Trophoblast cell (in vitro differentiated cells and primary cell): ENCODE results near the gene TCF20.

Experiments used
- DNase-seq, 2 donors: peaks; one replicate each; pipeline ENCODE4 v3.0.0-alpha.2; 2016
- H2AFZ ChIP-seq: 2 replicates; pipeline ENCODE4 v1.6.1; 2013; ENCODE audit warnings: low read length, moderate library complexity, mild to moderate bottlenecking; ENCODE audit not compliant: insufficient read depth, poor library complexity
- H2AK5ac ChIP-seq: 2 replicates; pipeline ENCODE4 v1.6.1; 2013; ENCODE audit warnings: mild to moderate bottlenecking, low read length
- H2BK120ac ChIP-seq: 2 replicates; pipeline ENCODE4 v1.6.1; 2013; ENCODE audit warnings: low read length, mild to moderate bottlenecking, moderate library complexity; ENCODE audit not compliant: insufficient read depth, poor library complexity
- H2BK12ac ChIP-seq: 2 replicates; pipeline ENCODE4 v1.6.1; 2013; ENCODE audit warnings: mild to moderate bottlenecking, low read length, moderate library complexity
- H2BK5ac ChIP-seq: 2 replicates; pipeline ENCODE4 v1.6.1; 2013; ENCODE audit warnings: low read length, low read depth, moderate library complexity, mild to moderate bottlenecking; ENCODE audit not compliant: poor library complexity
- H3K14ac ChIP-seq: 2 replicates; pipeline ENCODE4 v1.6.1; 2013; ENCODE audit warnings: mild to moderate bottlenecking, low read length
- H3K18ac ChIP-seq: 2 replicates; pipeline ENCODE4 v1.6.1; 2013; ENCODE audit warnings: mild to moderate bottlenecking, low read length
- H3K23ac ChIP-seq: 2 replicates; pipeline ENCODE4 v1.6.1; 2013; ENCODE audit warnings: low read length
- H3K27ac ChIP-seq: 2 replicates; pipeline ENCODE4 v1.5.1; 2013; ENCODE audit warnings: low read depth, mild to moderate bottlenecking, inconsistent platforms, low read length, moderate library complexity
- H3K27me3 ChIP-seq: 2 replicates; pipeline ENCODE4 v1.6.1; 2013; ENCODE audit warnings: inconsistent platforms, mild to moderate bottlenecking, low read length, moderate library complexity; ENCODE audit not compliant: insufficient read depth
- H3K36me3 ChIP-seq, 2 experiments: 1 replicate in 1 of 2; 2 replicates in 1 of 2; pipeline ENCODE4 v1.6.1; 2013; ENCODE audit warnings: low read length in 2 of 2, mild to moderate bottlenecking in 2 of 2, moderate library complexity in 1 of 2; ENCODE audit not compliant: insufficient read depth in 2 of 2, control insufficient read depth in 1 of 2
- H3K4ac ChIP-seq: 2 replicates; pipeline ENCODE4 v1.6.1; 2013; ENCODE audit warnings: low read depth, mild to moderate bottlenecking, low read length, moderate library complexity
- H3K4me1 ChIP-seq, 2 experiments: 1 replicate in 1 of 2; 2 replicates in 1 of 2; pipeline ENCODE4 v1.6.1; 2013; ENCODE audit warnings: low read length in 2 of 2, mild to moderate bottlenecking in 2 of 2, moderate library complexity in 1 of 2; ENCODE audit not compliant: insufficient read depth in 2 of 2, control insufficient read depth in 1 of 2
- H3K4me2 ChIP-seq: 2 replicates; pipeline ENCODE4 v1.6.1; 2013; ENCODE audit warnings: inconsistent platforms, mild to moderate bottlenecking, low read length, moderate library complexity
- H3K4me3 ChIP-seq: 2 replicates; pipeline ENCODE4 v1.5.1; 2013; ENCODE audit warnings: mild to moderate bottlenecking, low read depth, low read length, inconsistent platforms
- H3K79me1 ChIP-seq: one replicate; pipeline ENCODE4 v1.6.1; 2013; ENCODE audit warnings: low read length
- H3K79me2 ChIP-seq: 2 replicates; pipeline ENCODE4 v1.6.1; 2013; ENCODE audit warnings: low read length, mild to moderate bottlenecking; ENCODE audit not compliant: control insufficient read depth, insufficient read depth, poor library complexity
- H3K9ac ChIP-seq: 2 replicates; pipeline ENCODE4 v1.6.1; 2013; ENCODE audit warnings: mild to moderate bottlenecking, low read length
- H3K9me3 ChIP-seq: 2 replicates; pipeline ENCODE4 v1.6.1; 2013; ENCODE audit warnings: low read depth, mild to moderate bottlenecking, control low read depth, inconsistent platforms, low read length; ENCODE audit not compliant: insufficient read depth
- H4K12ac ChIP-seq: 2 replicates; pipeline ENCODE4 v1.6.1; 2013; ENCODE audit warnings: low read depth, mild to moderate bottlenecking, low read length, moderate library complexity
- H4K8ac ChIP-seq: 2 replicates; pipeline ENCODE4 v1.6.1; 2013; ENCODE audit warnings: low read depth, mild to moderate bottlenecking, low read length, moderate library complexity
- H4K91ac ChIP-seq: one replicate; pipeline ENCODE4 v1.6.1; 2013; ENCODE audit warnings: low read depth, mild to moderate bottlenecking, low read length, moderate library complexity
- WGBS: extraction: QIAGEN DNeasy Blood & Tissue Kit; methylation state at CpG from one replicate; pipeline ENCODE4 v1.1.7; 2013; ENCODE audit warnings: missing lambda C conversion rate; ENCODE audit not compliant: insufficient read length, insufficient coverage; ENCODE audit errors: extremely low coverage; 5-methylcytosine and 5-hydroxymethylcytosine counted together

The TCF20 gene

DNA sequence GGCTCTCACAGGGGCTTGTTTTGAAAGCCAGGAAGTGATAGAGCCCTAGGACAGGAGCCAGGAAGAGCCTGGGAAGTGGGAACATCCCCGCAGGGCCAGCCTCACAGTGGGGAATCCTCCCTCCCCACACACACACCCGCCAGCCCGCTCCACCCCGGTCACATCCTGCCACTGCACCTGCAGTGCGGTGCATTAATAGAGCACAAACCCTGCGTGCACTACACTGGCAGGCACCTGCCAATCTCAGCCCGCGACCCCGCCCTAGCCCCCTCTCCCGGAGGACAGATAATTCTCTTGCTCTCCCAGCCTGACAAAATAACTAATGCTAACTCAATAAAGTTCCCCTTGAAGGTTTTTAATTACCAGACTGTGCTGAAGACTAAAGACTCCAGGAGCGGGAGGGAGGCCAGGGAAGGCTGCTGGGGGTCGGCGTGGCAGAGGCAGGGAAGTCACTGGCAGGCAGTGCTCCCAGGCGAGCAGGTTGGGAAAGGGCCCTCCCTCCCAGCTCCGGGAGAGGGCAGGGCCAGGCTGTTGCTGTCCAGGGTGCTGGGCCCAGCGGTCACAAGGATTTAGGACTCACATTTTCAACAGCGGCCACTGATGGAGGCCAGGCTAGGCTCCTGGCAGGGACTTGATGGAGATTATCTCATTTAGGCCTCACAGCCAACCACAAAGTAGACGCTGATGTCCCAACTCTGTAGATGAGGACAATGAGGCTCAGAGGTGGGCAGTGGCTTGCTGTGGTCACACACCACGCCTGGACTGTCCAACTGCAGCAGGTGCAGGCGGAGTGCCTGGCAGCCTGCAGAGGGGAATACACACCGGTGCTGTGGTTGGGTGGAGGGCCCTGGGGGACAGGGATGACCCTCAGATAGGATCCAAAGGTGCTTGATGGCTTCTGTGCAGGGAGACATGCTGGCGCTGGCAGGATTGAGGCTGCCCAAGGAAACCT, 23.9 kb upstream of the TCF20 start:
- Histone ChIP-seq H3K4me1 (peaks cover 7 to 14% of the 10 kb centered on the region in 2 experiments), H3K79me2 (no peaks in the 10 kb centered on the region), H3K36me3 (no peaks in the 10 kb centered on the region), H3K4me3 (no peak overlapping the region), H2BK12ac (no peak overlapping the region), H2AK5ac (no peak overlapping the region), H3K9ac (no peak overlapping the region), H3K27ac (no peak overlapping the region), H2BK5ac (no peak overlapping the region), H3K27me3 (no peaks in the 10 kb centered on the region), H4K91ac (no peak overlapping the region), H3K4ac (no peak overlapping the region), H4K12ac (no peak overlapping the region), H2BK120ac (no peak overlapping the region), H4K8ac (no peak overlapping the region), H3K9me3 (no peaks in the 10 kb centered on the region), H3K14ac (no peak overlapping the region), H3K18ac (no peak overlapping the region), H3K79me1 (no peaks in the 10 kb centered on the region), H3K23ac (no peak overlapping the region), H3K4me2 (no peak overlapping the region), H2AFZ (no peak overlapping the region)
- DNase-seq: peak; percentile 66 to 72
- no CpG with 5 or more reads among the region's 22 CpGs for WGBS

DNA sequence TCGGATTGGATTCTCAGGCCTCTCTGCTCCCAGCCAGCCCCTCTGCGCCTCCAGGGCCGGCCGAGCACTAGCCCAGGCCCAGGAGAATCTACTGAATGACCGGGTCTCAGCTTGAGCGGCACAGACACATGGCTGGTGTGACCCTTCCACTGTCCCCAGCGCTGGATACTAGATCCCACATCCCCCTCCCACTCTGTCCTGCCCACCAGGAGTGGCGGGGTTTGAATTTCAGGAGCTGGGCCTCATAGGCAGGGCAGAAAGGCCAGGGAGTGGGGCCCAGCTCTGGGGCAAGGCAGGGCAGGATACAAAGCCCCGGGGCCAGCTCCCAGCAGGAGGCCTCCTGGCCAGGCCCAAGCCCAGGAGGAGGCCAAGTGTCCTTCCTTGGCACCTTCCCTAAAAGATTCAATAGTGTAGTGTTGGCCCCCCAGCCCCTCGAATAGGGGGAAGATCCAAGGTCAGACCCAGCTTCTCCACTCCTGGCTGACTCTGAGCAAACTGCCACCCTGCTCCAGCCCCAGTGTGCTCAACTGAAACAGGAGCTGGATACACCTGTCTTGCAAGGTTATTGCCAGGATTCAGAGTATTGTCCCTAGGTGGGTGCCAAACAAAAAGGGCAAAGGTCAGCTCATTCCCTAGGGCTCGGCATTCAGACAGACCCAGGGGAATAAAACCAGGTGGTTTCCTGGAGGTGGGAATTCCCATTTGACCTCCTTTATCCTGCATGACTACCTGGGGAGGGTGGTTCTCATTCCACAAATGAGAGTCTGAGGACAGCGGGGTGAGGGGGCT, 22.5 kb upstream of the TCF20 start:
- no peaks in the 10 kb centered on the region for H3K79me2 ChIP-seq
- H3K27ac ChIP-seq: no peak overlapping the region
- no CpG with 5 or more reads among the region's 12 CpGs for WGBS
- H2BK5ac ChIP-seq: no peak overlapping the region
- H3K9me3 ChIP-seq: no peaks in the 10 kb centered on the region
- H3K18ac ChIP-seq: no peak overlapping the region
- no peak overlapping the region for H2AFZ ChIP-seq
- H3K4ac ChIP-seq: no peak overlapping the region
- H2BK12ac ChIP-seq: no peak overlapping the region
- no peak overlapping the region for H2BK120ac ChIP-seq
- H3K4me3 ChIP-seq: no peak overlapping the region
- H3K4me2 ChIP-seq: no peak overlapping the region
- H3K36me3 ChIP-seq: no peaks in the 10 kb centered on the region
- H4K91ac ChIP-seq: no peak overlapping the region
- H4K12ac ChIP-seq: no peak overlapping the region
- H3K27me3 ChIP-seq: no peaks in the 10 kb centered on the region
- no peak overlapping the region for H3K9ac ChIP-seq
- H3K23ac ChIP-seq: no peak overlapping the region
- H4K8ac ChIP-seq: no peak overlapping the region
- no peak overlapping the region for H3K14ac ChIP-seq
- H2AK5ac ChIP-seq: no peak overlapping the region
- peak; percentile 35 to 83 for DNase-seq
- H3K79me1 ChIP-seq: no peaks in the 10 kb centered on the region
- peaks cover 5 to 13% of the 10 kb centered on the region in 2 experiments for H3K4me1 ChIP-seq

DNA sequence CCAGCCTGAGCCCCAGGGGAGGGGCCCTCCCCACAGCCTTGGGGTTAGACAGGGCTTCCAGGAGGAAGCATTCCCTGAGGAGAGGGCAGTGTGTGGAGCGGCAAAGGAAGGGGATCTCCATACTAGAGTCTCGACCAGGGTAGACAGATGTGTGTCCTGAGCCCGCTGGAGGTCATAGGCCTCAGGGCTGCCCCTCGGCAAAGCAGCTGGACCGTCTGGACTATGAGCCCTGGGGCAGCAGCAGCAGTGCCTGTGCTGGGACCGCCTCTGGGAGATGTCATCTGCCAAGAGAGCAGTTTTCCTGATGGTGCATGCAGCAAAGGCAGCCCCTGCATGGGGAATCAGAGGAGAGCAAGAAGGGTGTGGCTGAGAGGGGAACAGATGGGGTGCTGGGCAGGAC, 20.8 kb upstream of the TCF20 start:
- no peak overlapping the region for H3K18ac ChIP-seq
- no CpG with 5 or more reads among the region's 6 CpGs for WGBS
- H3K36me3 ChIP-seq: no peaks in the 10 kb centered on the region
- H4K8ac ChIP-seq: no peak overlapping the region
- no peaks in the 10 kb centered on the region for H3K27me3 ChIP-seq
- H2AK5ac ChIP-seq: no peak overlapping the region
- no peak overlapping the region for H3K9ac ChIP-seq
- H2BK120ac ChIP-seq: no peak overlapping the region
- no peak overlapping the region for H4K12ac ChIP-seq
- H4K91ac ChIP-seq: no peak overlapping the region
- H2BK5ac ChIP-seq: no peak overlapping the region
- H3K4me1 ChIP-seq: peaks cover 5 to 13% of the 10 kb centered on the region in 2 experiments
- H3K4ac ChIP-seq: no peak overlapping the region
- no peak overlapping the region for H3K27ac ChIP-seq
- H3K9me3 ChIP-seq: no peaks in the 10 kb centered on the region
- no peaks in the 10 kb centered on the region for H3K79me2 ChIP-seq
- H3K79me1 ChIP-seq: no peaks in the 10 kb centered on the region
- DNase-seq: peak; percentile 52 to 86
- no peak overlapping the region for H3K4me3 ChIP-seq
- no peak overlapping the region for H3K23ac ChIP-seq
- H2AFZ ChIP-seq: no peak overlapping the region
- no peak overlapping the region for H2BK12ac ChIP-seq
- H3K4me2 ChIP-seq: no peak overlapping the region
- no peak overlapping the region for H3K14ac ChIP-seq

DNA sequence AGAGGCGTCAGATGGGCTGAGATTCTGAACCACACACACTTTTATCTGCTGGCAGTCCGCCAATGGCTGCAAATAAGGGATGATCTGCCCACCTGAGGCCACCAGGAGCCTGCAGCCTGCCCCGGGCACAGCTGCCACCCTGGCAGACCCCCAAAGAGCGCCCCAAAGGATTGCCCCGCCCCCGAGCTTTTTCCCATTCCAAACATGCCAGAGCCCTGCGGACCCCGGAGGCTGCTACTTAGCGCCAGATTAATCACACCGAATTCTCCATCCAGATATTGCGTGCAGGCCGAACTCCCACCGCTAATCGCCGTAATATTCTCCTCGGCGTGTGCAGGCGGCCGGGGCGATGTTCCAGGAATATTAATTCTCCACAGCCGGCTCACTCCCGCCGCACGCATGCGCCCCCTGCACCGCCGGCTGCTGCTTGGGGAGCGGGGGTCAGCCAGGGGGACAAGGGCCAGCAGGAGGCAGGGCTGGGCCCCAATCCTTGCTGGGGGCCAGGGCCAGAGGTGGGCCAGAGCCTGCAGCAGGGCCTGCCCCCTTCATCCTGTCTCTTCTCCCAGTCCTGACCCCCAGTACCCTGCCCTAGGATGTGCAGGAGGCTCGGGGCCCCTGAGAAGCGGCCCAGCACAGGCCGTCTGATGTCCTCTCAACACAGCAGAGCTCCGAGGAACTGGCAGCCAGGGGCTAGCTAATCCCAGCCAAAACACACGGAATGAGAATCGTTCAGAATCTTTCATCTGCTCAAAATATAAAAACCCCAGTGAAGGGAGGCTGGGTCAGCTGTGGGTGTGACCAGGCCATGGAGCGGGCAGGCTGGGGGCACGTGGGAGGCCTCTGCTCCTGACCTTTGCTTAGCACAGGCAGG, 19.5 kb upstream of the TCF20 start:
- no peak overlapping the region for H2BK12ac ChIP-seq
- no peak overlapping the region for H3K18ac ChIP-seq
- no peak overlapping the region for H2BK5ac ChIP-seq
- H3K79me2 ChIP-seq: no peaks in the 10 kb centered on the region
- no peak overlapping the region for H3K14ac ChIP-seq
- H3K4ac ChIP-seq: no peak overlapping the region
- no peak overlapping the region for H3K9ac ChIP-seq
- H2AFZ ChIP-seq: no peak overlapping the region
- no peaks in the 10 kb centered on the region for H3K79me1 ChIP-seq
- no peak overlapping the region for H3K4me3 ChIP-seq
- H3K23ac ChIP-seq: no peak overlapping the region
- peaks cover 2% of the 10 kb centered on the region for H3K27me3 ChIP-seq
- H3K36me3 ChIP-seq: no peaks in the 10 kb centered on the region
- no peak overlapping the region for H4K8ac ChIP-seq
- H2AK5ac ChIP-seq: no peak overlapping the region
- no peak for DNase-seq
- H4K12ac ChIP-seq: no peak overlapping the region
- no peak overlapping the region for H3K4me2 ChIP-seq
- H3K9me3 ChIP-seq: no peaks in the 10 kb centered on the region
- H2BK120ac ChIP-seq: no peak overlapping the region
- H4K91ac ChIP-seq: no peak overlapping the region
- no peak overlapping the region for H3K27ac ChIP-seq
- no CpG with 5 or more reads among the region's 36 CpGs for WGBS
- peaks cover 5 to 13% of the 10 kb centered on the region in 2 experiments for H3K4me1 ChIP-seq
